UCSD-AML1 (cell line): Measurements from ENCODE around the gene GPRIN1.
A peak's percentile ranks its signal among the peaks of the same experiment; 100 is the strongest.

ENCODE experiments used
- DNase-seq: peaks from one replicate; lab custom pipeline; 2025; ENCODE audit not compliant: unreplicated experiment; lab: John Stamatoyannopoulos, UW

Gene GPRIN1

GRCh38 chr5:176609724-176610434 lies at the start of gene GPRIN1:
Gene GPRIN1 (minus strand): TSS chr5:176610156. CDS start chr5:176599834, 10,322 bp downstream.
- peak; percentile 72 for DNase-seq

- no peak for DNase-seq
These were observed 49.5 kb upstream of the GPRIN1 start for GRCh38 chr5:176659512-176659839.

- peak; percentile 24 for DNase-seq
These were observed 49.0 kb upstream of the GPRIN1 start for GRCh38 chr5:176658817-176659511.

DNA sequence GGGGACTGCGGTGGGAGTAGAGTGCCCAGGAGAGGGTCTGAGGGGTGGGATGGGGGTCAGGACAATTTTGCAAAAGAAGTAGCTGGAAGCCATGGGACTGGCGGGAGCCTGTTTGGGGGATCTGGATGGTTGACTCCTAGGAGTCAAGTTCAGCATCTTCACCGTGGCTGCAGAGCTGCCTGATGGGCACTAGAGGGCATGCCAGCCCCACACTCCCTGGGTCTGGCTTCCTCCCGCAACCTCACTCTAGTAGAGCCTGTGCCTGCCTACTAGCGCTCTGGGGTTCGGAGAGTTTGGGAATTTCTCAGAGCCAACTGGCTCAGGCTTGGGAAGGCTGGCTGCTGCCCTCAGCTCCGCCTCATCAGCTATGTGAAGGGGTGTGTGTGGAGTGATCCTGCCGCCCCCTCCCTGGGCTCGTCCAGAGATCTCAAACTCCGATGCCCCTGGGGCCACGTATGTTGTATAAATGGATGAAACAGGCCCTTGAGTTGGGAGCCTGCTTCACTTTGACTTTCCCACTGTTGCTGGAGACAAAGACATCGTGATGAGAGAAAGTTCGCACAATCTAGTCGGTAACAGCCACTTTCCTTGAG lies 48.1 kb upstream of the GPRIN1 start:
- peak; percentile 62 for DNase-seq

DNA sequence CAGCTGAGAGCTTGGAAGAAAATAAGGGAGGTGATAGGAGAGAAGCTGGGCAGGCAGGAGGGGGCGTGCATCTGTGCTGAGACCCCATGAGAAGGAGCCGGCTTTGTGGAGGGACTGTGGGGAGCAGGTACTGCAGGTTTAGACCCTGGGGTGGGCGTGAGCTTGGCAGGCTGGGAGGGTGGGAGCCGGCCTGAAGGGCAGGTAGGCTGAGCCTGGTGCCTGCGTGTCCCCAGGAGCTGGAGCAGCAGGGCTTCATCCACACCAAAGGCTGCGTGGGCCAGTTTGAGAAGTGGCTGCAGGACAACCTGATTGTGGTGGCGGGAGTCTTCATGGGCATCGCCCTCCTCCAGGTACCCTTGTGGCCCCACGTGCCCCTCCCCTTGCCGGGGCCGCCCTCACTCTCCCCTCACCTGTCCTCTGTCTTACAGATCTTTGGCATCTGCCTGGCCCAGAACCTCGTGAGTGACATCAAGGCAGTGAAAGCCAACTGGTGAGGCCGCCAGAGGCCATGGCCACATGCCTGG lies 46.6 kb upstream of the GPRIN1 start:
- no peak for DNase-seq

- no peak for DNase-seq
These were observed 44.9 kb upstream of the GPRIN1 start for GRCh38 chr5:176654856-176655255.

DNA sequence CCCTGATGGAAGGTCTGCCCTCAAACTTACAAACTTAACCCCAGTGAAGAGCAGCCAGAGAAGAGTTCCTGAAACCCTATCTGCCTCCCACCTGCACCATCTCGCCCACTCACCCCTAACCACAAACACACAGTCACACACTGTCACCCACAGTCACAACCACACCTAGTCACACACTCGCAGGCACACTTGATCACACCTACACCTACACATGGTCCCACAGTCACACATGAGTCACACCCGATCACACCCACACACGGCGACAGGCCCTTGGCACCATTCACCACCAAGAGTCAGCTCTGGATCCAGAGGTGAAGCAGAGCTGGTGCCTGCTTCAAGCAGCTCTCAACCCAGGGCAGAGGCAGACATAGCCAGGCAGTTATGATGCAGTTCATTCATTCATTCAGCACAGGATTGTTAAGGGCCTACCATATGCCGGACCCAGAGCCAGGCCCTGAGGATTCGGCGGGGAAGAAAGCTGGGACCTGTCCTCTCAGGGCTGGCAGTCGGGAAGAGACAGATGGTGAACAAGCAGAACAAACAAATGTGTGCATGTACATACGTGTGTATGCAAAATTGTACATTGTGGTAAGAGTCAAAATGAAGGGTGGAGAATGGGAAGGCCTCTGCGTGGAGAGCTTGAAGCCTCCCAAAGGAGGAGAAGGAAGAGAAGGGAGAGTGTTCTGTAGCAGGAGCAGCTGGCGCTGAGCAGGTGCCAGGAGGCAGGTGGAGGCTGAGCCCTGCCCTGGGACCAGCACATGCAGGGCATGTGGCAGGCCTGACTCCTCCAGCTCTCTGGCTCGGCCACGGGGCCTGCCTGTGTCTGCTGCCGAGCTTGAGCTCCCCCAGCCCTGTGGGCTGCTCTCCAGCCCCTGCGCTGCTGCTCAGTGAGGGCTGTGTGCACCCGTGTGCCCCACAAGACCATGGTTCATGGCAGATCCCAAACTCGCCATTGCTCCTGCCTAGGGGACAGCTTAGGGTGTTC lies 43.7 kb upstream of the GPRIN1 start:
- no peak for DNase-seq

DNA sequence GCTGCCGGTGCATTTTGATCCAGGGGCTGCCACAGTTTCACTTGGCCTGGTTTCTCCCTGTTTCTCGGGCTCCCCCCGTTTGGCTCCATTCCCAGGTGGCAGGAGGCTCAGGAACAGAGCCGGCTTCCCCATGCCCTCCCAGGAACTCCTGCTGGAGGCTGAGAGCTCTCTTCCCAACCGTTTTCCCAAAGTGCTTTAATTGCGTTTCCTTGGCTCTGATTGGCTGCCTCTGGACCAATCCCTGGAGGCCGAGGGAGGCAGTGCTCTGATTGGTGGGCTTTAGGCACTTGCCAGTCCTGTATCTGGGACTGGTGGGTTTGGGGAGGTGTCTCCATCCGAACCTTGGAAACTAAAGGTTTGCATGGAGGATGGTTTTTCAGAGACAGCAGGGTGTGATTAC lies 42.2 kb upstream of the GPRIN1 start:
- no peak for DNase-seq

DNA sequence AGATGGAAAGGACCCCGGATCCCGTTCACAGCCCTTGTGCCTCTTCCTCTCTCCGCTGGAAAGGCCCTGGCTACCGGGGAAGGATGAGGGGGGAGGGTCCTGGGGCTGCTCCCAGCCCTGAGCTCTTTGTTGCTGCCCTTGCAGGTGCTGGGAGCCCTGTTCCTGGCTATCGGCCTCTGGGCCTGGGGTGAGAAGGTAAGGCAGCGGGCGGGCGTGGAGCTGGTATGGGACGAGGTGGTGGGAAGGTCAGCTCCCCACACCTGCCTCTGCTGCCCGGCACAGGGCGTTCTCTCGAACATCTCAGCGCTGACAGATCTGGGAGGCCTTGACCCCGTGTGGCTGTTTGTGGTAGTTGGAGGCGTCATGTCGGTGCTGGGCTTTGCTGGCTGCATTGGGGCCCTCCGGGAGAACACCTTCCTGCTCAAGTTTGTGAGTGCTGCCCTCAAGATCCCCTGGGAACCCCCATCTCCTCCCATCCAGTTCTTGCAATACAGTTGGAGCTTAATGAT lies 41.6 kb upstream of the GPRIN1 start:
- DNase-seq = no peak

GRCh38 chr5:176650354-176650884 lies 40.5 kb upstream of the GPRIN1 start:
- DNase-seq = no peak

- DNase-seq = no peak
These were observed 38.7 kb upstream of the GPRIN1 start for GRCh38 chr5:176648474-176649194.

- DNase-seq = no peak
These were observed 38.0 kb upstream of the GPRIN1 start for GRCh38 chr5:176647843-176648473.

GRCh38 chr5:176647030-176647842 lies 37.3 kb upstream of the GPRIN1 start, which contains the start of gene TSPAN17:
Gene TSPAN17 (plus strand): TSS chr5:176647484. CDS start chr5:176647616, 132 bp downstream.
- DNase-seq = peak; percentile 100

DNA sequence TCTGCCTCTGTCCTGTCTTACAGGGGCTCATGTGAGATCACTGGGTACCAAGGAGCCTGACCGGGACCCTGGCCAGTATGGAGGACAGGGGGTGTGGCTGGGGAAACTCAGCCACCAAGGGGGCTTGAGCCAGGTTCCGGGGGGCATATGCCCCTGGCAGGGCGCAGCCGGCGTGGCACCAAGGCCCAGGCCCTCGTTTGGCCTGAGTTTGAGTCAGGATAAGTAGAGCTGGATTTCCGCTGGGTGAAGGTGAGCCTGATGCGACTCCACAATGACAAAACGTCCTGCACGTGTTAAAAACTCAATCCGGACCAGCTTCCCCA lies 36.7 kb upstream of the GPRIN1 start:
- DNase-seq = no peak

DNA sequence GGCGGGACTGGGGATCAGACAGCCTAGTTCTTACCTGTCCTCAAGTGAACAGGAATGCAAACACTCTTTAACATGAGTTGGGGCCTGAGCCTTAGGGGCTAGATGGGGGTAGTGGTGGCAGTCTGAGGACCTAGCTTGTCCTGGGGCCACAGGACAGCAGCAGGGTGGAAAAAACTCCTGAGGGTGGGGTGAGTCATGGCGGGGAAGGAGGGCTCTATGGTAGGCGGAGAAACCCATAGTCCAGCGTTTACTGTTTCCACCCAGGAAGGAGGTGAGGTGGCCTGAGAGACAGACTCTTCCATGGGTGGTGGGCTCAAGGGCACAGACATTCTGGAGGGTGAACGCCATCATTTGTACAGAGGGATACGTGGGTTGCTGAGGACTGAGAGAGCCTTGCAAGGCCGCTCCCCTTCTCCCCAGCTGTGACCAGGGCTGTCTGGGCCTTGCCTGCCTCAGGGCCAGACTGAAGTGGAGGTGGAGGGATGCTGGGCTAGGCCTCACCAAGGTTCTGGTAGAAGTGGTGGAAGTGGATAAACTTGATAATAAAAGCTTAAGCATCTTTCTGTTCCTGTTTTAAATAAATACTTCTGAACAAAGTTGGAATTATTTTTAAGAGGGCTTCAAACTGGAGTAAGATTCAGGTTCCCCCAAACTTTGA lies 36.2 kb upstream of the GPRIN1 start:
- no peak for DNase-seq

- no peak for DNase-seq
These were observed 35.1 kb upstream of the GPRIN1 start for GRCh38 chr5:176644878-176645670.

GRCh38 chr5:176644294-176644693 lies 34.3 kb upstream of the GPRIN1 start:
- no peak for DNase-seq
